Hepatocyte (in vitro differentiated cells): Measurements from ENCODE around the gene L3MBTL3.

Source experiments
- CTCF ChIP-seq: fragments of 200-600 bp; sonication (generic); IDR thresholded peaks from 2 replicates; pipeline ENCODE4 v1.5.1; 2016; ENCODE audit warnings: antibody characterized with exemption, mild to moderate bottlenecking; ENCODE audit not compliant: poor library complexity
- EZH2 ChIP-seq: fragments of 200-600 bp; sonication (generic); IDR thresholded peaks from 2 replicates; pipeline ENCODE4 v1.6.1; 2016; ENCODE audit warnings: antibody characterized with exemption, mild to moderate bottlenecking, borderline replicate concordance
- EZH2phosphoT487 ChIP-seq: fragments of 200-600 bp; sonication (generic); IDR thresholded peaks from one replicate; pipeline ENCODE4 v1.6.1; 2018; ENCODE audit warnings: antibody characterized with exemption, mild to moderate bottlenecking, low read depth, moderate library complexity; ENCODE audit not compliant: unreplicated experiment, severe bottlenecking

GRCh38 chr6:130138116-130138908 is 119.9 kb downstream of the L3MBTL3 start:
- TF ChIP-seq CTCF (no peak), EZH2phosphoT487 (no peak), EZH2 (no peak)
